K562 (cell line): ENCODE data around the gene PPIE. TPM values are rescaled to one million over a fixed set of nuclear protein-coding genes. Genes with fewer than 3 reads are reported as not detected.

ENCODE experiments used
- ATAC-seq: fragments of 200-7000 bp; cut with Tn5 transposase; 3 replicates; pipeline ENCODE4 v1.9.1; 2020; ENCODE audit warnings: moderate library complexity
- BruUV-seq: library from RNA; stranded (reverse); fragments of 400-500 nt; replicated peaks from 2 replicates; lab custom pipeline; 2021; lab: Mats Ljungman, UMichigan
- CTCF ChIA-PET: fragments of 300-600 bp; formaldehyde crosslinking; extraction: SDS; loops from one replicate; lab custom pipeline; 2021; ENCODE audit warnings: low intra/inter-chr PET ratio; lab: Yijun Ruan, JAX
- POLR2A ChIA-PET: fragments of 300-600, 350-650 bp; sonication (Branson Sonifier 250); formaldehyde crosslinking; extraction: SDS; loops from one replicate; lab custom pipeline; 2021; ENCODE audit warnings: antibody characterized with exemption, inconsistent platforms; lab: Yijun Ruan, JAX
- DNase-seq, 4 experiments: peaks; one replicate each; pipeline versions ENCODE4 v3.0.0 to v3.0.0-alpha.2; 2011 to 2018; ENCODE audit warnings: low spot score in 3 of 4, mixed read lengths in 3 of 4; ENCODE audit errors: extremely low read depth in 1 of 4
- FAIRE-seq: peaks from 2 replicates; lab custom pipeline; 2011; peaks lifted over from hg19 to GRCh38; lab: Jason Lieb, UNC
- H2AFZ ChIP-seq: 2 replicates; pipeline ENCODE4 v1.6.0; 2011; ENCODE audit warnings: low read depth, low read length, control low read depth, inconsistent platforms
- H3K27ac ChIP-seq: fragments of 200-600 bp; 3 replicates; pipeline ENCODE4 v1.8.0; 2011; ENCODE audit warnings: low read depth, mild to moderate bottlenecking, control low read depth, inconsistent platforms, low read length, moderate library complexity, mixed read lengths; ENCODE audit errors: extremely low read depth
- H3K27me3 ChIP-seq, 2 experiments: fragments of 300-600 bp in 1 of 2; 2 replicates in 1 of 2; 3 replicates in 1 of 2; pipeline versions ENCODE4 v1.6.0 to v1.8.0; 2011; ENCODE audit warnings: inconsistent platforms in 2 of 2, low read length in 2 of 2, mild to moderate bottlenecking in 1 of 2, mixed read lengths in 1 of 2, moderate library complexity in 1 of 2; ENCODE audit not compliant: control insufficient read depth in 2 of 2, insufficient read depth in 2 of 2
- H3K36me3 ChIP-seq: fragments of 300-600 bp; 3 replicates; pipeline ENCODE4 v1.8.0; 2011; ENCODE audit warnings: mild to moderate bottlenecking, low read length, inconsistent platforms; ENCODE audit not compliant: control insufficient read depth, insufficient read depth
- H3K4me1 ChIP-seq, 2 experiments: fragments of 200-600 bp in 1 of 2; replicated peaks in 1 of 2; 2 replicates in 1 of 2; 3 replicates in 1 of 2; pipeline versions ENCODE4 v1.5.1 to v1.8.0; 2011; ENCODE audit warnings: inconsistent platforms in 2 of 2, low read length in 2 of 2, mild to moderate bottlenecking in 1 of 2, mixed read lengths in 1 of 2, moderate library complexity in 1 of 2; ENCODE audit not compliant: control insufficient read depth in 2 of 2, insufficient read depth in 2 of 2
- H3K4me2 ChIP-seq: 2 replicates; pipeline ENCODE4 v1.6.1; 2011; ENCODE audit warnings: low read length, control low read depth, inconsistent platforms, mixed read lengths; ENCODE audit not compliant: insufficient read depth
- H3K4me3 ChIP-seq: fragments of 200-600 bp; sonication (generic), shearing (Covaris generic); 2 replicates; pipeline ENCODE4 v1.5.1; 2016; ENCODE audit warnings: control low read depth, inconsistent platforms
- H3K79me2 ChIP-seq: fragments of 200-600 bp; 3 replicates; pipeline ENCODE4 v1.8.0; 2011; ENCODE audit warnings: low read length, inconsistent platforms; ENCODE audit not compliant: control insufficient read depth, insufficient read depth
- H3K9ac ChIP-seq, 2 experiments: 2 replicates each; pipeline versions ENCODE4 v1.6.0 to v1.6.1; 2011; ENCODE audit warnings: low read depth in 2 of 2, low read length in 2 of 2, control low read depth in 1 of 2, inconsistent platforms in 1 of 2, mild to moderate bottlenecking in 1 of 2, mixed read lengths in 1 of 2; ENCODE audit not compliant: insufficient read depth in 1 of 2
- H3K9me1 ChIP-seq: one replicate; pipeline ENCODE4 v1.6.0; 2011; ENCODE audit warnings: inconsistent platforms, mild to moderate bottlenecking, low read length, moderate library complexity; ENCODE audit not compliant: control insufficient read depth, insufficient read depth
- H3K9me3 ChIP-seq: replicated peaks from 2 replicates; pipeline ENCODE4 v1.5.1; 2011; ENCODE audit warnings: low read depth, low read length, inconsistent platforms; ENCODE audit not compliant: control insufficient read depth, insufficient read depth
- H4K20me1 ChIP-seq: replicated peaks from 2 replicates; pipeline ENCODE4 v1.6.1; 2011; ENCODE audit warnings: low read length, inconsistent platforms, mixed read lengths; ENCODE audit not compliant: control insufficient read depth, insufficient read depth
- ADNP ChIP-seq: fragments of 200-800 bp; sonication (Bioruptor generic); IDR thresholded peaks from 2 replicates; pipeline ENCODE4 v1.6.1; 2016; ENCODE audit warnings: missing genetic modification characterization, missing compliant biosample characterization
- BCOR ChIP-seq: fragments of 450-650 bp; IDR thresholded peaks from 2 replicates; pipeline ENCODE4 v1.6.1; 2016
- BMI1 ChIP-seq: fragments of 150-350 bp; IDR thresholded peaks from 2 replicates; pipeline ENCODE4 v1.6.1; 2014; ENCODE audit warnings: low read length
- CREBBP ChIP-seq: IDR thresholded peaks from one replicate; pipeline ENCODE4 v1.6.1; 2012; ENCODE audit warnings: low read depth, mild to moderate bottlenecking, control low read depth, inconsistent platforms, low read length
- FOXK1 ChIP-seq: sonication (generic); formaldehyde crosslinking; IDR thresholded peaks from 2 replicates; pipeline ENCODE4 v1.8.0; 2022; ENCODE audit warnings: missing genetic modification reagents, mild to moderate bottlenecking, borderline replicate concordance
- JUN ChIP-seq, 2 experiments: sonication (generic) in 1 of 2; formaldehyde crosslinking in 1 of 2; IDR thresholded peaks; 2 replicates each; pipeline versions ENCODE4 v1.6.1 to v1.8.0; 2012 to 2022; ENCODE audit warnings: borderline replicate concordance in 2 of 2, mild to moderate bottlenecking in 2 of 2, improper control_type of control experiment in 1 of 2, low read depth in 1 of 2, low read length in 1 of 2, missing genetic modification reagents in 1 of 2
- KDM1A ChIP-seq, 2 experiments: fragments of 450-650 bp; IDR thresholded peaks; 2 replicates each; pipeline ENCODE4 v1.6.1; 2016; ENCODE audit warnings: mild to moderate bottlenecking in 2 of 2
- MCM5 ChIP-seq: fragments of 450-650 bp; IDR thresholded peaks from 2 replicates; pipeline ENCODE4 v1.6.1; 2016; ENCODE audit warnings: low read depth
- NFATC3 ChIP-seq: fragments of 450-650 bp; IDR thresholded peaks from 2 replicates; pipeline ENCODE4 v1.6.1; 2017; ENCODE audit warnings: mild to moderate bottlenecking
- RBM25 ChIP-seq: fragments of 200-400 bp; formaldehyde crosslinking; IDR thresholded peaks from 2 replicates; pipeline ENCODE4 v1.6.1; 2018; ENCODE audit warnings: low read length, low read depth, moderate library complexity; ENCODE audit not compliant: severe bottlenecking
- SMARCA5 ChIP-seq: fragments of 450-650 bp; IDR thresholded peaks from 2 replicates; pipeline ENCODE4 v1.6.1; 2016
- TSC22D4 ChIP-seq: fragments of 450-650 bp; IDR thresholded peaks from 2 replicates; pipeline ENCODE4 v1.6.1; 2016; ENCODE audit warnings: missing genetic modification characterization, missing biosample characterization, control low read depth
- WGBS: fragments of 100-300 bp; shearing (Covaris generic); methylation state at CpG from one replicate; pipeline ENCODE4 v1.1.6; 2016; ENCODE audit warnings: low coverage, mixed read lengths; ENCODE audit not compliant: insufficient coverage; ENCODE audit errors: missing lambda C conversion rate; 5-methylcytosine and 5-hydroxymethylcytosine counted together
- in situ Hi-C: fragments of 300-500 bp; cut with MboI; formaldehyde crosslinking; loops from 4 replicates; pipeline ENCODE4 v1.15.0; 2018; ENCODE audit warnings: inconsistent platforms, mixed read lengths
- intact Hi-C: fragments of 100-400 bp; cut with micrococcal nuclease; formaldehyde crosslinking; loops from 2 replicates; pipeline ENCODE4 v1.14.2; 2022
- polyA plus RNA-seq, 8 experiments: library from polyadenylated mRNA; depleted of rRNA in 4 of 8; stranded (reverse) in 5 of 8; unstranded in 3 of 8; fragments of >200 nt; fragmentation: Nextera tagmentation in 2 of 8; fragmentation: Illumina TruSeq in 1 of 8; extraction: Ambion mirVana in 2 of 8; extraction: Trizol in 1 of 8; gene quantifications; 2 replicates each; pipeline versions ENCODE4 v1.2.1 to v1.2.3, GENCODE V29; 2011 to 2014; ENCODE audit warnings: inconsistent platforms in 1 of 8, missing spikeins in 1 of 8
- total RNA-seq, 7 experiments: library from RNA; depleted of rRNA in 6 of 7; stranded (reverse); fragments of >200 nt in 6 of 7; fragmentation: Illumina TruSeq in 2 of 7; extraction: Trizol in 2 of 7; gene quantifications; 2 replicates each; pipeline versions ENCODE4 v1.2.1 to v1.2.3, GENCODE V29; 2011 to 2021; ENCODE audit warnings: low replicate concordance in 1 of 7

The PPIE gene
- total and polyA plus RNA-seq, 9 of the 15 experiments (the other 6 are each of a cell fraction or from before 2014, with no cell fraction given), result 75.4 to 444 (median 131) TPM

GRCh38 chr1:39781349-39781715 is 42.6 kb downstream of the PPIE start:
- no peak overlapping the region for H3K4me3 ChIP-seq
- H3K9me1 ChIP-seq, result no peaks in the 10 kb centered on the region
- peaks cover 6% of the 10 kb centered on the region; the same call in 1 of the 2 replicates for H4K20me1 ChIP-seq
- in situ Hi-C loops (no loop called here), intact Hi-C loops (no loop called here)
- no peak for TF ChIP-seq JUN (IDR thresholded peaks at IDR 0.05; ENCODE audit: borderline replicate concordance, low read depth, low read length)
- TF ChIP-seq JUN (CRISPR knock-in tag; IDR thresholded peaks at IDR 0.05; ENCODE audit: borderline replicate concordance), result no peak
- no peak for TF ChIP-seq TSC22D4 (tag)
- no peak for TF ChIP-seq FOXK1 (CRISPR knock-in tag)
- TF ChIP-seq SMARCA5, result 0 out of 2 replicates have a peak, but pooled peaks have one; percentile 33
- TF ChIP-seq BMI1, result no peak
- peak; percentile 70; the same call in 1 of the 2 replicates for TF ChIP-seq BCOR
- no peak for TF ChIP-seq MCM5
- TF ChIP-seq CREBBP, result no peak
- peak; percentile 94 for TF ChIP-seq RBM25
- TF ChIP-seq KDM1A (IDR thresholded peaks at IDR 0.05), result peak in 1 of 2 experiments; percentile 39; a peak in 2 of 4 replicates
- TF ChIP-seq ADNP, result peak; percentile 81
- no peak for TF ChIP-seq NFATC3
- no peaks in the 10 kb centered on the region for H3K9me3 ChIP-seq
- no peaks in the 10 kb centered on the region for H3K36me3 ChIP-seq
- H3K79me2 ChIP-seq, result no peaks in the 10 kb centered on the region
- no peak overlapping the region for H3K9ac ChIP-seq
- peaks cover 4 to 7% of the 10 kb centered on the region in 2 experiments; a peak in 2 of 5 replicates for H3K4me1 ChIP-seq
- peaks cover 12 to 54% of the 10 kb centered on the region in 2 experiments; a peak in 4 of 5 replicates for H3K27me3 ChIP-seq
- H3K4me2 ChIP-seq, result no peak overlapping the region
- no peak for FAIRE-seq
- no peak overlapping the region for H2AFZ ChIP-seq
- peak in 1 of 4 experiments; percentile 6 for DNase-seq
- ChIA-PET POLR2A (interaction anchor here (1.3 kb wide), 1 partner anchor 9 kb away, joined by 5 read pairs; no protein-coding TSS in a partner anchor), CTCF (no interaction called here)
- no peak overlapping the region for H3K27ac ChIP-seq
- 0% methylated on average over 2 of the region's 2 CpGs for WGBS
- BruUV-seq, result no TSS peak
- ATAC-seq, result no peak
